ENCODE results near the gene HTT.

GRCh38 chr4:3034231-3034630, 40.2 kb upstream of the HTT start:
- no peak for TF ChIP-seq POLR2AphosphoS5 (IDR thresholded peaks at IDR 0.05; ENCODE audit: borderline replicate concordance, low read depth, low read length)
- TF ChIP-seq EZH2 (IDR thresholded peaks at IDR 0.05), result no peak
